Ovary (tissue), 9 donors: ENCODE results near the gene JMJD6. TPM values are rescaled to one million over a fixed set of nuclear protein-coding genes. Genes with fewer than 3 reads are reported as not detected.
A peak's percentile ranks its signal among the peaks of the same experiment; 100 is the strongest.
"Not testable (repeated sequence)": the region's sequence is repeated elsewhere in the genome, so short reads cannot be mapped to it uniquely, and the experiment has no call there.

Experiments
- DNase-seq, 5 donors: peaks; one replicate each; pipeline ENCODE4 v3.0.0-alpha.2; 2019 to 2020
- H3K27ac ChIP-seq, 2 donors: fragments of 200-600 bp; one replicate each; pipeline versions ENCODE4 v1.5.1 to v1.8.0; 2019 to 2022
- H3K27me3 ChIP-seq: fragments of 200-600 bp; one replicate; pipeline ENCODE4 v1.8.0; 2022
- H3K36me3 ChIP-seq: fragments of 200-600 bp; sonication (generic); one replicate; pipeline ENCODE4 v1.5.1; 2019
- H3K4me1 ChIP-seq: one replicate; pipeline ENCODE4 v1.8.1; 2013; ENCODE audit warnings: mild to moderate bottlenecking, moderate library complexity; ENCODE audit not compliant: insufficient read depth
- H3K4me3 ChIP-seq: fragments of 200-600 bp; sonication (generic); one replicate; pipeline ENCODE4 v1.5.1; 2017
- H3K9me3 ChIP-seq, 2 donors: fragments of 200-600 bp in 1 of 2; sonication (generic) in 1 of 2; one replicate each; pipeline versions ENCODE4 v1.5.1 to v1.8.1; 2013 to 2019; ENCODE audit warnings: mild to moderate bottlenecking in 1 of 2, moderate library complexity in 1 of 2
- EP300 ChIP-seq: sonication (generic); formaldehyde crosslinking; IDR thresholded peaks from one replicate; pipeline ENCODE4 v1.6.1; 2017; ENCODE audit warnings: antibody characterized with exemption
- POLR2A ChIP-seq: fragments of 450-650 bp; IDR thresholded peaks from one replicate; pipeline ENCODE4 v1.6.1; 2017; ENCODE audit warnings: antibody characterized with exemption, mild to moderate bottlenecking, moderate library complexity
- WGBS, 3 donors: extraction: QIAGEN DNeasy Blood & Tissue Kit in 1 of 3; methylation state at CpG; one replicate each; pipeline versions ENCODE4 v1.1.5 to v1.1.7; 2013 to 2017; 5-methylcytosine and 5-hydroxymethylcytosine counted together
- intact Hi-C, 4 donors: fragments of 100-400 bp; cut with DNase I; formaldehyde crosslinking; loops; one replicate each; pipeline versions ENCODE4 v1.11.0 to v1.15.1; 2022 to 2023
- polyA plus RNA-seq, 2 donors: library from polyadenylated mRNA; stranded (reverse); fragments of 200-250 nt in 1 of 2; fragments of 350-450 nt in 1 of 2; fragmentation: Illumina TruSeq in 1 of 2; extraction: RNeasy Lipid Tissue Mini Kit (QIAGEN cat#74804) in 1 of 2; gene quantifications; one replicate each; pipeline ENCODE4 v1.2.3, GENCODE V29; 2013 to 2014
- total RNA-seq, 7 donors: library from RNA; depleted of rRNA in 2 of 7; stranded (reverse); fragments of >200 nt in 2 of 7; fragmentation: NEBNext Ultra II Directional in 3 of 7; extraction: Animal tissue kit (Norgen Biotek cat#: 25700) in 3 of 7; gene quantifications; one replicate each; pipeline versions ENCODE4 v1.1.0 to v1.2.4, GENCODE V29; 2016 to 2023
- TF ChIP-seq, protein P1 (sequence below), 3 donors: fragments of 450-650 bp in 2 of 3; fragments of 200-600 bp in 1 of 3; IDR thresholded peaks; one replicate each; pipeline versions ENCODE4 v1.5.1 to v1.8.0; 2016 to 2022; ENCODE audit warnings: antibody characterized with exemption in 3 of 3, mild to moderate bottlenecking in 1 of 3
- donor health status: DM: no; HTN: no; CAD: no; lungs with moderate emphysema.
- donor health status: DM: no; HTN: no; CAD: no.
- donor health status: Bipolar disorder and iron deficiency.
- donor health status: DM: yes; HTN: yes; CAD: no.
- donor health status: DM: no; HTN: no; CAD: no.
- donor health status: DM: yes; HTN: yes; CAD: no.

Gene JMJD6
- total and polyA plus RNA-seq, 9 donors = 19.5 to 49.8 (median 28.3) TPM

DNA sequence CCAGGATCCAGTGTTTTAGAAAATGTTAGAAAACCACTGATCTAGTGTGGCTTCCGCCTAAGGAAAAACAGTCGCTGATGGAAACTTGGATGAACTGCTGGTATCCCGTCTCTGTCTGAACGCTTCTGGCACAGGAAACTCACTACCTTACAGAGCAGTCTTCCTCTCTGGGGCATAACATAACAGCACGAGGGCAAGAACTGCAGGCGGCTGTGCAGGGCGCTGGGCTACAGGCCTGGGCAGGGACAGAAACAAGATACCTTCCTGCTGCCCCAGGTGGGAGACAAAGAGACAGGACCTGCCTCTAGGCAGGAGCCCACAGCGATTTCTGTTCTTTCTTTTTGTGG lies 26.2 kb downstream of the JMJD6 start:
- peaks cover 37% of the 10 kb centered on the region for H3K4me1 ChIP-seq

DNA sequence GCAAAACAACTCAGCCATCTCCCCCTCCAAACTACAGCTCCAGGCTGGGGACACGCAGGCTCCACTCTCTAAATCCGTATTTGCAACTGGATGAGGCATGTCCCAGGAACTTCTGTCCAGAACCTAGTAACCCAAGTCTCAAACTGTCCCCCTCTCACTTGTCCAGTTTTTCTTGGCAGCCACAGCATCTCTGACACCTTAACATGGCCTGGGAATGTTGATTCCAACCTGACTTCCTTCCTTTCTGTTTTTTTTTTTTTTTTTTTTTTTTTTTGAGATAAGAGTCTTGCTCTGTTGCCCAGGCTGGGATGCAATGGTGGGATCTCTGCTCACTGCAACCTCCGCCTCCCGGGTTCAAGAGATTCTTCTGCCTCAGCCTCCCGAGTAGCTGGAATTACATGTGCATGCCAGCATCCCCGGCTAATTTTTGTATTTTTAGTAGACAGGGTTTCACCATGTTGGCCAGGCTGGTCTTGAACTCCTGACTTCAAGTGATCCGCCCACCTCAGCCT lies 27.9 kb downstream of the JMJD6 start:
- WGBS, 3 donors = 82 to 91% (median 86%) methylated on average over 7 of the region's 7 CpGs
- H3K9me3 ChIP-seq, H3K27ac ChIP-seq, H3K4me3 ChIP-seq, H3K36me3 ChIP-seq, DNase-seq, intact Hi-C loops, H3K27me3 ChIP-seq: not testable (repeated sequence)
- H3K4me1 ChIP-seq = peaks cover 44% of the 10 kb centered on the region

More for the DNA sequence above, 26.2 kb downstream of the JMJD6 start:
- no peak for DNase-seq
- TF ChIP-seq, protein P1, sequence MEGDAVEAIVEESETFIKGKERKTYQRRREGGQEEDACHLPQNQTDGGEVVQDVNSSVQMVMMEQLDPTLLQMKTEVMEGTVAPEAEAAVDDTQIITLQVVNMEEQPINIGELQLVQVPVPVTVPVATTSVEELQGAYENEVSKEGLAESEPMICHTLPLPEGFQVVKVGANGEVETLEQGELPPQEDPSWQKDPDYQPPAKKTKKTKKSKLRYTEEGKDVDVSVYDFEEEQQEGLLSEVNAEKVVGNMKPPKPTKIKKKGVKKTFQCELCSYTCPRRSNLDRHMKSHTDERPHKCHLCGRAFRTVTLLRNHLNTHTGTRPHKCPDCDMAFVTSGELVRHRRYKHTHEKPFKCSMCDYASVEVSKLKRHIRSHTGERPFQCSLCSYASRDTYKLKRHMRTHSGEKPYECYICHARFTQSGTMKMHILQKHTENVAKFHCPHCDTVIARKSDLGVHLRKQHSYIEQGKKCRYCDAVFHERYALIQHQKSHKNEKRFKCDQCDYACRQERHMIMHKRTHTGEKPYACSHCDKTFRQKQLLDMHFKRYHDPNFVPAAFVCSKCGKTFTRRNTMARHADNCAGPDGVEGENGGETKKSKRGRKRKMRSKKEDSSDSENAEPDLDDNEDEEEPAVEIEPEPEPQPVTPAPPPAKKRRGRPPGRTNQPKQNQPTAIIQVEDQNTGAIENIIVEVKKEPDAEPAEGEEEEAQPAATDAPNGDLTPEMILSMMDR (IDR thresholded peaks at IDR 0.05) = no peak
- TF ChIP-seq EP300 = no peak
- TF ChIP-seq POLR2A = no peak
- intact Hi-C loops = loop anchor here in 1 of 4 donors (10.0 kb wide), 1 partner anchor 165 kb away; the partner anchor contains the start of gene CYGB
- no peaks in the 10 kb centered on the region for H3K36me3 ChIP-seq
- H3K27ac ChIP-seq = peak overlapping the region; percentile 78 to 84
- no peaks in the 10 kb centered on the region for H3K27me3 ChIP-seq
- peak overlapping the region; percentile 22 for H3K4me3 ChIP-seq
- WGBS, 3 donors = 27 to 43% (median 42%) methylated on average over 8 of the region's 8 CpGs
- no peaks in the 10 kb centered on the region for H3K9me3 ChIP-seq

GRCh38 chr17:76697702-76698465 lies 28.5 kb downstream of the JMJD6 start:
- WGBS, 3 donors = 37 to 42% (median 40%) methylated on average over 17 of the region's 17 CpGs
- Histone ChIP-seq H3K4me1 (peaks cover 45% of the 10 kb centered on the region), H3K9me3 (no peaks in the 10 kb centered on the region), H3K27me3 (no peaks in the 10 kb centered on the region), H3K4me3 (no peak overlapping the region), H3K27ac (peak overlapping the region in 1 of 2 donors; percentile 25), H3K36me3 (no peaks in the 10 kb centered on the region)
- intact Hi-C loops = no loop called here
- peak in 1 of 5 donors; percentile 59 for DNase-seq
- no peak for TF ChIP-seq EP300
- TF ChIP-seq, protein P1 (IDR thresholded peaks at IDR 0.05) = no peak
- no peak for TF ChIP-seq POLR2A

GRCh38 chr17:76696763-76697701 lies 29.4 kb downstream of the JMJD6 start:
- Histone ChIP-seq H3K4me1 (peaks cover 41% of the 10 kb centered on the region), H3K36me3 (no peaks in the 10 kb centered on the region), H3K4me3 (no peak overlapping the region), H3K9me3 (no peaks in the 10 kb centered on the region), H3K27ac (peak overlapping the region; percentile 25 to 46), H3K27me3 (no peaks in the 10 kb centered on the region)
- TF ChIP-seq EP300 (no peak), POLR2A (no peak)
- TF ChIP-seq, protein P1 (IDR thresholded peaks at IDR 0.05) = no peak
- 47 to 70% (median 64%) methylated on average over 25 of the region's 25 CpGs for WGBS, 3 donors
- intact Hi-C loops = no loop called here
- DNase-seq = peak in 3 of 5 donors; percentile 44 to 65 (median 50)
